Measurements from ENCODE around the gene ZRANB3. TPM values are rescaled to one million over a fixed set of nuclear protein-coding genes. Genes with fewer than 3 reads are reported as not detected.

Gene ZRANB3
- total RNA-seq, 4 donors from 2014 or later: 1.6 to 7.4 (median 2.8) TPM

DNA sequence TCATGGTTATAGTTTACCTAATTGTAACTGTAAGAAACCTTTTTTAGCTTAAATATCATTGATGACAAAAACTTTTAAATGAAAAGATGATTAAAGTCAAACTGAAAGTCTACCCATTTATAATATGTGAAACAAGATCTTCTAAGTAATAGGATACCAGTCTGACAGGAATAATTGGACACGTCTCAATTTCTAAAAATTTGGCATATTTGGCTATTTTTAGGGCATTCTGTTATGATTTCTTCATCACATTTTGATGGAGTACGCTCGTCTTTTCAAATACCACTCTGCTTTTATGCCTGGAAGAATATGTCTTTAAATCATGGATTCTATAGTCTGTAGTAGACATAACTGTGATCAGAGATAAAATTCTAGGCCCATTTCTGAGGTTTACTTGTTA, 1.6 kb upstream of the ZRANB3 start:
- no peak for DNase-seq

DNA sequence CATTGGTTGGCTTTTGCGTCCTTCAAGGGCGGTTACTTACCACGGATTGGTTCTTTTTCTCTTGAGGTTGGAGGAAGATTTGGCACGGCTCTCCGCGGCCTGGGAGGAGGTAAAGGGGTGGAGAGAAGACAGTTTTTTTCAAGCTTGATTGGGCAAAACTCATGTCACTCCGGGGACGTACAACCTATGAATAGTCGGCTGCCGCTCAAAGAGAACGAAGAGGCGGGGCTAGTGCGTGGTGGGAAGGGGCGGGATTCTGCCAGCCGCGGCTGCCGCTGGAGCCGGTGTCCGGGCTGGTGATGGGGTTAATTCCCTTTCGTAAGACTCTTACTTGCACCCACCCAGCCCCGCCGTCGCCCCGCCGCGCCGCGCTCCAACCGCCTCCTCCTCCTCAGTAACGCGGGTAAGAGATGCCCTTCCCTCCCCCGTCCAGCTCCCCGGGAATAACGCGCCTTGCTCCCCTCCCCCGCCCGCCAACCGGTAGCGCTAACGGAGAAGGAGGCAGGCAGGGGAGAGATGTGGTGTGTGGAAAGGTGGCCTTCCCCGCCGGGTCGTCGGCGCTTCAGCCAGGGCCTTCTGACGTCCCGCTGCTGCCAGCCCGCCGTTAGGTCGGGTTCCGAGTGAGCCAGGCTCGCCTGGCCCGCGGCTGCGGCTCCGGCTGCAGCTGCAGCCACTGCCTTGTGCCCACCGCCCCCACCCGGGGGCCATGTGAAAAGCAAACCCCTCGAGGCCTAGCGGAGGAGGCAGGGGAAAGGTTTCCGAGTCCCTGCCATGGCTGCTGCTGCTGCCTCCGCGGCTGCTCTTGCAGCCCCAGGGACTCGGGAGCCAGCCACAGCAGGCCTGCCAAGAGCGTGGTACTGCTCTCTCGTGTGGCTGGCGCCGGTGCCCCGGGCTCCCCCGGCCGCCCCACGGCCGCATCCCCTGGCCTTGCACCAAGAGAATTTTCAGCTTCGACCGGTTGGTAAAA, 496 bp upstream of the ZRANB3 start, which contains the start of gene R3HDM1:
TSS of gene R3HDM1 (plus strand) at position 254 of the 967 bp plus-strand sequence. CDS start 73,362 bp downstream, outside the sequence.
- TF ChIP-seq, protein P1, sequence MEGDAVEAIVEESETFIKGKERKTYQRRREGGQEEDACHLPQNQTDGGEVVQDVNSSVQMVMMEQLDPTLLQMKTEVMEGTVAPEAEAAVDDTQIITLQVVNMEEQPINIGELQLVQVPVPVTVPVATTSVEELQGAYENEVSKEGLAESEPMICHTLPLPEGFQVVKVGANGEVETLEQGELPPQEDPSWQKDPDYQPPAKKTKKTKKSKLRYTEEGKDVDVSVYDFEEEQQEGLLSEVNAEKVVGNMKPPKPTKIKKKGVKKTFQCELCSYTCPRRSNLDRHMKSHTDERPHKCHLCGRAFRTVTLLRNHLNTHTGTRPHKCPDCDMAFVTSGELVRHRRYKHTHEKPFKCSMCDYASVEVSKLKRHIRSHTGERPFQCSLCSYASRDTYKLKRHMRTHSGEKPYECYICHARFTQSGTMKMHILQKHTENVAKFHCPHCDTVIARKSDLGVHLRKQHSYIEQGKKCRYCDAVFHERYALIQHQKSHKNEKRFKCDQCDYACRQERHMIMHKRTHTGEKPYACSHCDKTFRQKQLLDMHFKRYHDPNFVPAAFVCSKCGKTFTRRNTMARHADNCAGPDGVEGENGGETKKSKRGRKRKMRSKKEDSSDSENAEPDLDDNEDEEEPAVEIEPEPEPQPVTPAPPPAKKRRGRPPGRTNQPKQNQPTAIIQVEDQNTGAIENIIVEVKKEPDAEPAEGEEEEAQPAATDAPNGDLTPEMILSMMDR (IDR thresholded peaks at IDR 0.05): no peak
- TF ChIP-seq POLR2A (IDR thresholded peaks at IDR 0.05): peak in 1 of 2 donors; percentile 12
- peak; percentile 94 to 99 (median 94) for DNase-seq
- H3K4me3 ChIP-seq: peak within 1 kb of the TSS; percentile 84 to 99 (median 86)
- H3K36me3 ChIP-seq: no peaks in the 10 kb centered on the region
- H3K27ac ChIP-seq: peak within 1 kb of the TSS; percentile 75 to 94 (median 90)
- H3K9me3 ChIP-seq: no peaks in the 10 kb centered on the region
- peaks cover 0 to 19% (median 0%) of the 10 kb centered on the region in 4 donors for H3K4me1 ChIP-seq
- no peaks in the 10 kb centered on the region for H3K27me3 ChIP-seq

More for the DNA sequence above, 1.6 kb upstream of the ZRANB3 start:
- Histone ChIP-seq H3K9me3 (no peaks in the 10 kb centered on the region), H3K4me3 (peak overlapping the region in 1 of 4 donors; percentile 99), H3K4me1 (peaks cover 0 to 19% (median 0%) of the 10 kb centered on the region in 4 donors), H3K36me3 (no peaks in the 10 kb centered on the region), H3K27me3 (no peaks in the 10 kb centered on the region), H3K27ac (no peak overlapping the region)
- TF ChIP-seq, protein P1 (IDR thresholded peaks at IDR 0.05): no peak
- TF ChIP-seq POLR2A (IDR thresholded peaks at IDR 0.05): no peak

- Histone ChIP-seq H3K4me1 (peaks cover 0 to 18% (median 0%) of the 10 kb centered on the region in 4 donors), H3K27ac (no peak overlapping the region), H3K27me3 (no peaks in the 10 kb centered on the region), H3K9me3 (no peaks in the 10 kb centered on the region), H3K36me3 (no peaks in the 10 kb centered on the region), H3K4me3 (no peak overlapping the region)
- no peak for TF ChIP-seq POLR2A (IDR thresholded peaks at IDR 0.05)
- TF ChIP-seq, protein P1 (IDR thresholded peaks at IDR 0.05): no peak
- no peak for DNase-seq
Observed at GRCh38 chr2:135528006-135528405, 3.0 kb downstream of the ZRANB3 start.

- TF ChIP-seq, protein P1 (IDR thresholded peaks at IDR 0.05): no peak
- TF ChIP-seq POLR2A (IDR thresholded peaks at IDR 0.05): no peak
- DNase-seq: no peak
- H3K9me3 ChIP-seq: no peaks in the 10 kb centered on the region
Observed at GRCh38 chr2:135525786-135526185, 5.2 kb downstream of the ZRANB3 start.

DNA sequence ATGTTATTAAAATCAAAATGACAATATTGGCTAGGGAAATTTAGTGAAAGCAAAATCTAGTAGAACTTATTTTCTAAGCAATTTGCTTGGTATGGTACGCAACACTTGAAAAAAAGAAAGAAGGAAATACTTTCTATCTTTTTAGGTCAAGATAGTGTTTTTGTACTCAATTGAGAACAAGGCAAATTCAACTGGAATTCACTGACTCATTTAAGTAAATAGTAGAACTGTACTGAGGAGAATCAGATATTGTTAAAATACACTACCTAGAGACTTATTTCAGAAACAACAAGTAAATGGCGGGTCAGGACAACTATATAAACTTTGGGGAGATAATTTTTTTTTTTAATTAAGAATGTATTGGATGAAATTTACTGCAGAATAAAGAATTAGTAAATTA, 18.9 kb downstream of the ZRANB3 start:
- peaks cover 0 to 12% (median 0%) of the 10 kb centered on the region in 4 donors for H3K9me3 ChIP-seq

More at GRCh38 chr2:135525786-135526185, 5.2 kb downstream of the ZRANB3 start:
- Histone ChIP-seq H3K4me1 (peaks cover 0 to 8% (median 0%) of the 10 kb centered on the region in 4 donors), H3K36me3 (no peaks in the 10 kb centered on the region), H3K4me3 (no peak overlapping the region), H3K27ac (no peak overlapping the region), H3K27me3 (no peaks in the 10 kb centered on the region)

More for the DNA sequence above, 18.9 kb downstream of the ZRANB3 start:
- DNase-seq: no peak
- no peaks in the 10 kb centered on the region for H3K27me3 ChIP-seq
- H3K4me3 ChIP-seq: no peak overlapping the region
- no peaks in the 10 kb centered on the region for H3K36me3 ChIP-seq
- H3K27ac ChIP-seq: no peak overlapping the region
- no peaks in the 10 kb centered on the region for H3K4me1 ChIP-seq
- TF ChIP-seq, protein P1 (IDR thresholded peaks at IDR 0.05): no peak
- TF ChIP-seq POLR2A (IDR thresholded peaks at IDR 0.05): no peak
